ENCODE measurements around the gene PEX14.

Gene PEX14

GRCh38 chr1:10546896-10547295, 72.1 kb downstream of the PEX14 start:
- DNase-seq (ENCODE audit: low read depth) = no peak

- no peak for DNase-seq (ENCODE audit: low read depth)
These were observed 75.3 kb downstream of the PEX14 start for GRCh38 chr1:10549904-10550664.

GRCh38 chr1:10553118-10553517, 78.4 kb downstream of the PEX14 start:
- DNase-seq (ENCODE audit: low read depth) = no peak

GRCh38 chr1:10555635-10556429, 81.1 kb downstream of the PEX14 start:
- no peak for DNase-seq (ENCODE audit: low read depth)

GRCh38 chr1:10556430-10557005, 81.8 kb downstream of the PEX14 start:
- DNase-seq (ENCODE audit: low read depth) = no peak

GRCh38 chr1:10557714-10558113, 83.0 kb downstream of the PEX14 start:
- no peak for DNase-seq (ENCODE audit: low read depth)

- DNase-seq (ENCODE audit: low read depth) = no peak
These were observed 84.6 kb downstream of the PEX14 start for GRCh38 chr1:10559386-10559785.

GRCh38 chr1:10561497-10561896, 86.7 kb downstream of the PEX14 start:
- DNase-seq (ENCODE audit: low read depth) = no peak

GRCh38 chr1:10561955-10562354, 87.2 kb downstream of the PEX14 start:
- no peak for DNase-seq (ENCODE audit: low read depth)

GRCh38 chr1:10564063-10564462, 89.3 kb downstream of the PEX14 start:
- no peak for DNase-seq (ENCODE audit: low read depth)

GRCh38 chr1:10569531-10569930, 94.8 kb downstream of the PEX14 start:
- DNase-seq (ENCODE audit: low read depth) = no peak

GRCh38 chr1:10575616-10576015, 100.9 kb downstream of the PEX14 start:
- no peak for DNase-seq (ENCODE audit: low read depth)

- DNase-seq (ENCODE audit: low read depth) = no peak
These were observed 103.3 kb downstream of the PEX14 start for GRCh38 chr1:10578070-10578469.

- no peak for DNase-seq (ENCODE audit: low read depth)
These were observed 108.9 kb downstream of the PEX14 start for GRCh38 chr1:10583641-10584040.

GRCh38 chr1:10585242-10585641, 110.5 kb downstream of the PEX14 start:
- no peak for DNase-seq (ENCODE audit: low read depth)

- DNase-seq (ENCODE audit: low read depth) = no peak
These were observed 111.4 kb downstream of the PEX14 start for GRCh38 chr1:10586125-10586524.

- DNase-seq (ENCODE audit: low read depth) = no peak
These were observed 113.9 kb downstream of the PEX14 start for GRCh38 chr1:10588640-10589039.

- DNase-seq (ENCODE audit: low read depth) = no peak
These were observed 114.3 kb downstream of the PEX14 start for GRCh38 chr1:10589074-10589473.

- no peak for DNase-seq (ENCODE audit: low read depth)
These were observed 116.3 kb downstream of the PEX14 start for GRCh38 chr1:10591010-10591409.

GRCh38 chr1:10592373-10592772, 117.6 kb downstream of the PEX14 start:
- no peak for DNase-seq (ENCODE audit: low read depth)

GRCh38 chr1:10593750-10594149, 119.0 kb downstream of the PEX14 start:
- no peak for DNase-seq (ENCODE audit: low read depth)

- no peak for DNase-seq (ENCODE audit: low read depth)
These were observed 120.0 kb downstream of the PEX14 start for GRCh38 chr1:10594595-10595223.

- no peak for DNase-seq (ENCODE audit: low read depth)
These were observed 122.0 kb downstream of the PEX14 start for GRCh38 chr1:10596780-10597179.
